NT2/D1 (cell line): Measurements from ENCODE around the gene PRPSAP2.

Source experiments
- SUZ12 ChIP-seq: IDR thresholded peaks from 2 replicates; pipeline ENCODE4 v1.6.1; 2011; ENCODE audit not compliant: insufficient read length, insufficient read depth; ENCODE audit errors: extremely low read depth
- YY1 ChIP-seq: IDR thresholded peaks from 2 replicates; pipeline ENCODE4 v1.6.1; 2011; ENCODE audit not compliant: insufficient read length, insufficient read depth

DNA sequence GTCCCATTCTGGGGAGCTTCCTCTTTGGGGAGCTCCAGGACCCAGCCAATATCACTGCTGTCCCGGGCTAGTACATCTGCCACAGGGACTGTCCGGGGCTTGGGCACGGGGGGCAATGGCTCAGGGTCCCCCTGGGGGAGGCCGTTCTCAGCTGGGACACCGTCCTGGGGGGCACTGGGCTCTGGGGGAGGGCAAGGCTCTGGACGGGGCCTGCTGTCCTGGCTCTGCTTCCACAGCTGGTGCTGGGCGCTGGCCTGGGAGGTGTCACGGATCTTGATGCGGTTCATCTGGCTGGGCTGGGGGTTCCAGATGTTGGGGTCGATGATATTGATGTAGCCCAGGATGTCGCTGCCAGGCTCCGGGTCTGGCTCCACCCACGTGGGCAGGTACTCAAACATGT, 120.1 kb downstream of the PRPSAP2 start:
- TF ChIP-seq YY1 (no peak), SUZ12 (no peak)
